RPMI7951 (cell line): ENCODE data around the gene PSG5. TPM values are rescaled to one million over a fixed set of nuclear protein-coding genes. Genes with fewer than 3 reads are reported as not detected.

Experiments
- total RNA-seq: library from RNA; depleted of rRNA; stranded (reverse); fragments of >200 nt; shearing (Covaris generic); gene quantifications from 2 replicates; pipeline ENCODE4 v1.2.3, GENCODE V29; 2014; rRNA removed

Gene PSG5
- total RNA-seq, 1 experiment from 2014 or later = 4.1 TPM

Other genes starting within 250 kb of the PSG5 start
- gene PSG7, start 249.3 kb downstream of the PSG5 start, total RNA-seq = not detected in 2 replicates
- gene PSG11, start 160.1 kb downstream of the PSG5 start, total RNA-seq = 0.29 TPM in 1 of 2 replicates, not detected in the other
- not detected in 2 replicates for gene PSG2, start 103.8 kb downstream of the PSG5 start, total RNA-seq
- gene PSG4, start 19.1 kb upstream of the PSG5 start, total RNA-seq = 3.3 and 4.6 TPM in 2 replicates
- gene PSG9, start 83.0 kb upstream of the PSG5 start, total RNA-seq = 1.1 and 1.4 TPM in 2 replicates
- gene CD177, start 167.2 kb upstream of the PSG5 start, total RNA-seq = not detected in 2 replicates
- gene TEX101, start 228.4 kb upstream of the PSG5 start, total RNA-seq = not detected in 2 replicates